CD4-positive, CD25-positive, alpha-beta regulatory T cell (primary cell): ENCODE data around the gene ZNF23. TPM values are rescaled to one million over a fixed set of nuclear protein-coding genes. Genes with fewer than 3 reads are reported as not detected.
A peak's percentile ranks its signal among the peaks of the same experiment; 100 is the strongest.

ENCODE experiments used
- ATAC-seq, 2 donors: fragments of 150-1000 bp; cut with Tn5 transposase; one replicate each; pipeline ENCODE4 v1.10.0; 2021; ENCODE audit warnings: low read depth in 2 of 2, moderate number of reproducible peaks in 2 of 2, moderate library complexity in 1 of 2
- DNase-seq, 3 donors: peaks; one replicate each; pipeline versions ENCODE4 v3.0.0 to v3.0.0-alpha.2; 2012 to 2022; ENCODE audit warnings: mixed read lengths in 1 of 3
- H3K27ac ChIP-seq: one replicate; pipeline ENCODE4 v1.7.0; 2013; ENCODE audit warnings: mild to moderate bottlenecking, low read length; ENCODE audit not compliant: insufficient read depth, poor library complexity, severe bottlenecking
- H3K27me3 ChIP-seq: one replicate; pipeline ENCODE4 v1.7.0; 2013; ENCODE audit warnings: low read length; ENCODE audit not compliant: control insufficient read depth, insufficient read depth
- H3K36me3 ChIP-seq: one replicate; pipeline ENCODE4 v1.7.0; 2013; ENCODE audit warnings: mild to moderate bottlenecking, low read length, moderate library complexity; ENCODE audit not compliant: control insufficient read depth, insufficient read depth
- H3K4me1 ChIP-seq: 2 replicates; pipeline ENCODE4 v1.7.0; 2013; ENCODE audit warnings: mild to moderate bottlenecking, low read length; ENCODE audit not compliant: insufficient read depth, control insufficient read depth, poor library complexity, severe bottlenecking
- H3K4me3 ChIP-seq: one replicate; pipeline ENCODE4 v1.7.0; 2013; ENCODE audit warnings: low read depth, mild to moderate bottlenecking, low read length, moderate library complexity
- H3K9me3 ChIP-seq, 2 experiments: 1 replicate in 1 of 2; 2 replicates in 1 of 2; pipeline ENCODE4 v1.7.0; 2013; ENCODE audit warnings: low read length in 2 of 2, mild to moderate bottlenecking in 1 of 2, moderate library complexity in 1 of 2; ENCODE audit not compliant: control insufficient read depth in 2 of 2
- H3K27ac Mint-ChIP-seq, 3 donors: one replicate each; pipeline ENCODE4 v1.8.0; 2020 to 2022; ENCODE audit warnings: mild to moderate bottlenecking in 3 of 3, mixed read lengths in 3 of 3, moderate library complexity in 2 of 3
- H3K27me3 Mint-ChIP-seq: one replicate; pipeline ENCODE4 v1.8.0; 2022; ENCODE audit warnings: mild to moderate bottlenecking, mixed read lengths
- H3K36me3 Mint-ChIP-seq: one replicate; pipeline ENCODE4 v1.8.0; 2020; ENCODE audit warnings: mixed read lengths
- H3K4me1 Mint-ChIP-seq, 4 donors: one replicate each; pipeline ENCODE4 v1.8.0; 2020 to 2022; ENCODE audit warnings: mixed read lengths in 4 of 4, mild to moderate bottlenecking in 1 of 4
- H3K4me3 Mint-ChIP-seq, 4 donors: one replicate each; pipeline ENCODE4 v1.8.0; 2020 to 2022; ENCODE audit warnings: mild to moderate bottlenecking in 4 of 4, mixed read lengths in 4 of 4, moderate library complexity in 3 of 4
- H3K9me3 Mint-ChIP-seq, 7 donors: one replicate each; pipeline ENCODE4 v1.8.0; 2020 to 2022; ENCODE audit warnings: mixed read lengths in 7 of 7, mild to moderate bottlenecking in 3 of 7, moderate library complexity in 2 of 7
- polyA plus RNA-seq, 4 donors: library from polyadenylated mRNA; unstranded; fragments of 300-500 nt; fragmentation: Illumina TruSeq; gene quantifications; one replicate each; pipeline ENCODE4 v1.2.3, GENCODE V29; 2021
- total RNA-seq: library from RNA; stranded (reverse); gene quantifications from one replicate; pipeline ENCODE4 v1.2.3, GENCODE V29; 2022

ZNF23 gene
- total and polyA plus RNA-seq, 5 donors from 2014 or later: 4.0 to 6.2 (median 5.6) TPM

GRCh38 chr16:71426069-71426879, 35.8 kb downstream of the ZNF23 start:
- Histone ChIP-seq H3K4me1 (no peaks in the 10 kb centered on the region), H3K9me3 (no peaks in the 10 kb centered on the region), H3K27me3 (peaks cover 11% of the 10 kb centered on the region), H3K4me3 (no peak overlapping the region), H3K27ac (no peak overlapping the region), H3K36me3 (no peaks in the 10 kb centered on the region)
- Mint-ChIP-seq H3K9me3 (peaks cover 0 to 6% (median 0%) of the 10 kb centered on the region in 7 donors), H3K27me3 (peaks cover 42% of the 10 kb centered on the region), H3K27ac (peak overlapping the region in 1 of 3 donors; percentile 74), H3K4me3 (peak overlapping the region in 2 of 4 donors; percentile 27 to 84), H3K4me1 (peaks cover 0 to 19% (median 5%) of the 10 kb centered on the region in 4 donors), H3K36me3 (no peaks in the 10 kb centered on the region)
- ATAC-seq (no peak), DNase-seq (peak; percentile 8 to 20 (median 9))

DNA sequence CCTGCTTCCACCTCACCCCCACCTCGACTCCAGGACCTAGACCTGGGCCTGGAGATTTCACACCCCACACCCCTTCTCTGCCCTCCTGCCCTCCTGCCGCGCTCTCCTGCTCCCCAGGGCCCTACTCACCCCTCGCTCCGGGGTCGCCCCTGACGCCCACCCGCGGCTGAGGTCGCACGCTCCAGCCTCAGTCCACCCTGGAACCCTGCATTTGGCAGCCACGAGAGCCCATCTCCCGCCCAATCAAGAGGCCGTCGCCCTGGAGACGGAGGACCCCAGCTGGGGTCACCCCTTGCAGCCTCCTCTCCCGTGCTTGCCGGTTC, 36.3 kb downstream of the ZNF23 start:
- peaks cover 42% of the 10 kb centered on the region for H3K27me3 Mint-ChIP-seq
- peaks cover 0 to 19% (median 5%) of the 10 kb centered on the region in 4 donors for H3K4me1 Mint-ChIP-seq
- Histone ChIP-seq H3K4me3 (no peak overlapping the region), H3K27ac (no peak overlapping the region), H3K27me3 (peaks cover 11% of the 10 kb centered on the region), H3K4me1 (no peaks in the 10 kb centered on the region), H3K36me3 (no peaks in the 10 kb centered on the region), H3K9me3 (no peaks in the 10 kb centered on the region)
- peaks cover 0 to 6% (median 0%) of the 10 kb centered on the region in 7 donors for H3K9me3 Mint-ChIP-seq
- H3K4me3 Mint-ChIP-seq: peak overlapping the region in 2 of 4 donors; percentile 27 to 84
- no peak for ATAC-seq
- DNase-seq: no peak
- no peak overlapping the region for H3K27ac Mint-ChIP-seq
- no peaks in the 10 kb centered on the region for H3K36me3 Mint-ChIP-seq

GRCh38 chr16:71424626-71425025, 37.4 kb downstream of the ZNF23 start:
- Mint-ChIP-seq H3K4me3 (no peak overlapping the region), H3K4me1 (peaks cover 0 to 19% (median 5%) of the 10 kb centered on the region in 4 donors), H3K9me3 (peaks cover 0 to 6% (median 0%) of the 10 kb centered on the region in 7 donors), H3K36me3 (no peaks in the 10 kb centered on the region), H3K27ac (no peak overlapping the region), H3K27me3 (peaks cover 46% of the 10 kb centered on the region)
- H3K27ac ChIP-seq: no peak overlapping the region
- no peak for ATAC-seq
- no peaks in the 10 kb centered on the region for H3K9me3 ChIP-seq
- no peak for DNase-seq
- peaks cover 11% of the 10 kb centered on the region for H3K27me3 ChIP-seq
- H3K36me3 ChIP-seq: no peaks in the 10 kb centered on the region
- no peaks in the 10 kb centered on the region for H3K4me1 ChIP-seq
- H3K4me3 ChIP-seq: no peak overlapping the region

DNA sequence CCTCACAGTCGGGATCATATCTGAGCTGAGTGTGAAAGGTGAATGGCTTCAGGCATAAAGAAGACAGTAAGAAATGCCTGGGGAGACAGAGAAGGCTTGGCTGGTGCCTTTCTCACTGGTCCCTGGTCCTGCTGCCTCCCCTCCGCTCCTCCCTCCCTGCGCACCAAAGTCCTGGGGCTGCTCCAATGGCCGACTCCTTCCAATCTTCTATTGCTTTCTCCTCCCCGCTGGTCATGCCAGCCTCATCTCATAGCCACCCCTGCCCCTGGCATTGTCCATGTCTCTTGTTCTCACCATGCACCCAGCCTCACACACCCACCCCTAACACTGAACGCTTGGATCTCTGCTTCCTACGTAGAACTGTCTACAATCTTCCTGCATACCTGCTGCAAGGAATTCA, 38.2 kb downstream of the ZNF23 start:
- Mint-ChIP-seq H3K27me3 (peaks cover 40% of the 10 kb centered on the region), H3K9me3 (peaks cover 0 to 6% (median 0%) of the 10 kb centered on the region in 7 donors), H3K27ac (peak overlapping the region in 1 of 3 donors; percentile 82), H3K4me1 (peaks cover 0 to 19% (median 5%) of the 10 kb centered on the region in 4 donors), H3K36me3 (no peaks in the 10 kb centered on the region), H3K4me3 (no peak overlapping the region)
- peaks cover 8% of the 10 kb centered on the region for H3K27me3 ChIP-seq
- no peaks in the 10 kb centered on the region for H3K9me3 ChIP-seq
- no peaks in the 10 kb centered on the region for H3K36me3 ChIP-seq
- H3K27ac ChIP-seq: no peak overlapping the region
- DNase-seq (no peak), ATAC-seq (no peak)
- no peak overlapping the region for H3K4me3 ChIP-seq
- H3K4me1 ChIP-seq: no peaks in the 10 kb centered on the region

GRCh38 chr16:71423016-71423415, 39.0 kb downstream of the ZNF23 start:
- no peak overlapping the region for H3K27ac ChIP-seq
- H3K4me3 Mint-ChIP-seq: peak overlapping the region in 1 of 4 donors; percentile 26
- peaks cover 0 to 19% (median 5%) of the 10 kb centered on the region in 4 donors for H3K4me1 Mint-ChIP-seq
- peaks cover 8% of the 10 kb centered on the region for H3K27me3 ChIP-seq
- H3K36me3 Mint-ChIP-seq: no peaks in the 10 kb centered on the region
- peaks cover 0 to 6% (median 0%) of the 10 kb centered on the region in 7 donors for H3K9me3 Mint-ChIP-seq
- H3K36me3 ChIP-seq: no peaks in the 10 kb centered on the region
- no peak for ATAC-seq
- H3K27ac Mint-ChIP-seq: no peak overlapping the region
- no peak overlapping the region for H3K4me3 ChIP-seq
- no peaks in the 10 kb centered on the region for H3K4me1 ChIP-seq
- H3K9me3 ChIP-seq: no peaks in the 10 kb centered on the region
- H3K27me3 Mint-ChIP-seq: peaks cover 31% of the 10 kb centered on the region
- no peak for DNase-seq

DNA sequence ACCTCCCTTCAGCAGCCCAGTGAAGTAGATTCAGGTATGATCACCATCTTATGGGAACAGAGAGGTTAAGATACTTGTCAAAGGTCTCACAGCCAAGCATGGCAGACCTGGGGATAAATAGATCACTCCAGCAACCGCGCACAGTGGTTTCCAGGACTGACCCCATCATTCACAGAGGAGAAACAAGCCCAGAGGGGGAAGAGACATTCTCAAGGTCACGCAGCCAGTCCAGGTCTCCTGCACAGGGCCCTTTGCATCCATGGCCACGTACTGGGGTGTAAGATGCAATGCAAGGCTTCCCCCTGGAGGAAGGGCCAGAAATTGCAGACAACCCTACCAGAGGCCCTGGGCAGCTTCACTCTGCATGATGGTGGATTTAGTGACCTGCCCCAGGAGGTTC, 40.1 kb downstream of the ZNF23 start:
- peaks cover 5% of the 10 kb centered on the region for H3K27me3 ChIP-seq
- H3K4me3 Mint-ChIP-seq: no peak overlapping the region
- ATAC-seq (no peak), DNase-seq (peak in 1 of 3 donors; percentile 39)
- H3K27ac Mint-ChIP-seq: no peak overlapping the region
- H3K27ac ChIP-seq: no peak overlapping the region
- H3K9me3 ChIP-seq: no peaks in the 10 kb centered on the region
- H3K27me3 Mint-ChIP-seq: peaks cover 26% of the 10 kb centered on the region
- H3K36me3 Mint-ChIP-seq: no peaks in the 10 kb centered on the region
- H3K4me1 ChIP-seq: no peaks in the 10 kb centered on the region
- peaks cover 0 to 16% (median 5%) of the 10 kb centered on the region in 4 donors for H3K4me1 Mint-ChIP-seq
- no peak overlapping the region for H3K4me3 ChIP-seq
- peaks cover 0 to 6% (median 0%) of the 10 kb centered on the region in 7 donors for H3K9me3 Mint-ChIP-seq
- H3K36me3 ChIP-seq: no peaks in the 10 kb centered on the region

DNA sequence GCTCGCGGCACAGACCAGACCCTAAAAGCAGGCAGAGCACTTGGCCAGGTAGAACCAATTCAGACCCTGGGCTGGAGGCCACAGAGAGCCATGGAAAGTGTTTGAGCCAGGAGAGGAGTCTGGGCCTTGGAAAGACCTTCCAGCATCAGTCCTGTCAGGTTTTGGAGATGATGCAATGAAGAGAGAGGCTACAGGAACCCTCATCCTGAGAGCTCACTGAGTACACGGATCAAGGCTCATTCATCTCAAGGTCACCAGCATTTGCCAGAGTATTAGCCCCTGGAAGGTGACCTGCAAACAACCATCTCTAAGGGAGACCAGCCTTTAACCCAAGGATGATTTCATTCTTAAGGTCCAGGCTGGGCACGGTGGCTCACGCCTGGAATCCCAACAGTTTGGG, 48.0 kb downstream of the ZNF23 start:
- Histone ChIP-seq H3K27me3 (no peaks in the 10 kb centered on the region), H3K36me3 (no peaks in the 10 kb centered on the region), H3K4me3 (no peak overlapping the region), H3K9me3 (no peaks in the 10 kb centered on the region), H3K27ac (no peak overlapping the region), H3K4me1 (no peaks in the 10 kb centered on the region)
- H3K4me1 Mint-ChIP-seq: peaks cover 0 to 4% (median 0%) of the 10 kb centered on the region in 4 donors
- no peak overlapping the region for H3K27ac Mint-ChIP-seq
- H3K27me3 Mint-ChIP-seq: peaks cover 21% of the 10 kb centered on the region
- ATAC-seq (no peak), DNase-seq (no peak)
- no peak overlapping the region for H3K4me3 Mint-ChIP-seq
- peaks cover 0 to 3% (median 0%) of the 10 kb centered on the region in 7 donors for H3K9me3 Mint-ChIP-seq
- H3K36me3 Mint-ChIP-seq: no peaks in the 10 kb centered on the region

DNA sequence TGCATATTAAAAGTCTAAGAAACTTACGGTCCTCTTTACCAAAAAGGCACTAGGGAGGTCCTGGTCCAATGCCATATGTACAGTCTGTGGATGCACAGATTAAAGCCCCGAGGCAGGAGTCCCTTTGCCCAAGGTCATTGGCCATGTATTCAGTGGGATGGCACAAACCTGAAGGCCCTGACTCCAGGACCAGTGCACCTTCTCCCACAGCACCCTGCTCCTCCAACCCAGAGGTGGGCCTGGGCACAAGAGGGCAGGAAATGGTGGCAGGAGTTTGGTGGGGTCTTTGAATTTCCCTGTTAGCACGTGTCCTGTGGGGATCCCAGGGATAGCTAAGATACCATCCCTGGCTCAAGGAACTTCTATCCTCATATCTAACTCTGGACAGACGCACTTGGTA, 48.7 kb downstream of the ZNF23 start:
- no peak for ATAC-seq
- Mint-ChIP-seq H3K4me3 (no peak overlapping the region), H3K27me3 (peaks cover 21% of the 10 kb centered on the region), H3K36me3 (no peaks in the 10 kb centered on the region), H3K4me1 (peaks cover 0 to 4% (median 0%) of the 10 kb centered on the region in 4 donors), H3K9me3 (peaks cover 0 to 3% (median 0%) of the 10 kb centered on the region in 7 donors), H3K27ac (no peak overlapping the region)
- no peaks in the 10 kb centered on the region for H3K9me3 ChIP-seq
- H3K36me3 ChIP-seq: no peaks in the 10 kb centered on the region
- no peak overlapping the region for H3K27ac ChIP-seq
- no peak overlapping the region for H3K4me3 ChIP-seq
- H3K27me3 ChIP-seq: peaks cover 2% of the 10 kb centered on the region
- no peaks in the 10 kb centered on the region for H3K4me1 ChIP-seq
- DNase-seq: no peak
